CD4-positive, alpha-beta T cell (primary cell): Measurements from ENCODE around the gene SPATS2L. TPM values are rescaled to one million over a fixed set of nuclear protein-coding genes. Genes with fewer than 3 reads are reported as not detected.

Experiments
- ATAC-seq: fragments of 200-7000 bp; cut with Tn5 transposase; one replicate; pipeline ENCODE4 v1.10.0; 2022; ENCODE audit warnings: mild to moderate bottlenecking; ENCODE audit not compliant: poor library complexity
- CTCF ChIA-PET: fragments of 350-600 bp; sonication (Branson Sonifier 250); formaldehyde crosslinking; loops from one replicate; lab custom pipeline; 2021; ENCODE audit warnings: antibody characterized with exemption, inconsistent platforms; lab: Charles Lee
- POLR2A ChIA-PET: fragments of 350-600 bp; sonication (Branson Sonifier 250); formaldehyde crosslinking; loops from one replicate; lab custom pipeline; 2021; ENCODE audit warnings: antibody characterized with exemption, inconsistent platforms; lab: Charles Lee
- DNase-seq, 14 experiments: peaks; one replicate each; pipeline ENCODE4 v3.0.0-alpha.2; 2013 to 2020; ENCODE audit warnings: mixed read lengths in 2 of 14
- H3K27ac ChIP-seq, 2 donors: one replicate each; pipeline versions ENCODE4 v1.5.1 to v1.7.0; 2013; ENCODE audit warnings: low read length in 2 of 2, low read depth in 1 of 2, mild to moderate bottlenecking in 1 of 2
- H3K27me3 ChIP-seq, 2 experiments: 1 replicate in 1 of 2; 2 replicates in 1 of 2; pipeline versions ENCODE4 v1.6.1 to v1.7.0; 2013; ENCODE audit warnings: low read length in 2 of 2, control low read depth in 1 of 2, mild to moderate bottlenecking in 1 of 2, moderate library complexity in 1 of 2; ENCODE audit not compliant: insufficient read depth in 2 of 2, control insufficient read depth in 1 of 2
- H3K36me3 ChIP-seq: one replicate; pipeline ENCODE4 v1.6.1; 2013; ENCODE audit warnings: low read length, control low read depth; ENCODE audit not compliant: insufficient read depth
- H3K4me1 ChIP-seq: one replicate; pipeline ENCODE4 v1.6.1; 2013; ENCODE audit warnings: low read length, control low read depth; ENCODE audit not compliant: insufficient read depth
- H3K4me3 ChIP-seq: one replicate; pipeline ENCODE4 v1.5.1; 2013; ENCODE audit warnings: mild to moderate bottlenecking, low read length, moderate library complexity
- H3K9me3 ChIP-seq, 2 experiments: 1 replicate in 1 of 2; 2 replicates in 1 of 2; pipeline versions ENCODE4 v1.6.1 to v1.7.0; 2013; ENCODE audit warnings: low read length in 2 of 2, mild to moderate bottlenecking in 2 of 2, control low read depth in 1 of 2, moderate library complexity in 1 of 2; ENCODE audit not compliant: control insufficient read depth in 1 of 2, insufficient read depth in 1 of 2
- H3K27ac Mint-ChIP-seq: one replicate; pipeline ENCODE4 v1.8.0; 2020; ENCODE audit warnings: mixed read lengths
- H3K27me3 Mint-ChIP-seq: one replicate; pipeline ENCODE4 v1.8.0; 2021; ENCODE audit warnings: mixed read lengths
- H3K36me3 Mint-ChIP-seq: one replicate; pipeline ENCODE4 v1.8.0; 2021; ENCODE audit warnings: low read depth, mixed read lengths
- H3K4me1 Mint-ChIP-seq: one replicate; pipeline ENCODE4 v1.8.0; 2021; ENCODE audit warnings: low read depth, mixed read lengths
- H3K4me3 Mint-ChIP-seq: one replicate; pipeline ENCODE4 v1.8.0; 2020; ENCODE audit warnings: mild to moderate bottlenecking, mixed read lengths
- H3K9me3 Mint-ChIP-seq: one replicate; pipeline ENCODE4 v1.8.0; 2020; ENCODE audit warnings: mixed read lengths
- CTCF ChIP-seq: fragments of 200-600 bp; IDR thresholded peaks from one replicate; pipeline ENCODE4 v1.8.0; 2022; ENCODE audit warnings: antibody characterized with exemption, mild to moderate bottlenecking
- intact Hi-C, 2 experiments: fragments of 100-400 bp; cut with DNase I in 1 of 2; cut with micrococcal nuclease in 1 of 2; formaldehyde crosslinking; loops; one replicate each; pipeline versions ENCODE4 v1.15.1 to v1.9.0; 2023 to 2025; cut with DNase I, micrococcal nuclease
- total RNA-seq, 174 experiments: library from RNA in 2 of 174; stranded (reverse) in 2 of 174; gene quantifications; one replicate each; pipeline ENCODE4 v1.2.3 and lab custom pipeline; 2021 to 2026

Gene SPATS2L
- total RNA-seq, 2 experiments from 2014 or later = 4.0 to 4.4 TPM

GRCh38 chr2:200443376-200443775 is 136.9 kb downstream of the SPATS2L start:
- CTCF ChIA-PET = no interaction called here
- no peak for DNase-seq
- Histone ChIP-seq H3K4me1 (no peaks in the 10 kb centered on the region), H3K27me3 (no peaks in the 10 kb centered on the region), H3K4me3 (no peak overlapping the region), H3K36me3 (no peaks in the 10 kb centered on the region), H3K9me3 (no peaks in the 10 kb centered on the region), H3K27ac (no peak overlapping the region)
- H3K27ac Mint-ChIP-seq = no peak overlapping the region
- TF ChIP-seq CTCF = no peak
- intact Hi-C loops = no loop called here
- H3K9me3 Mint-ChIP-seq = no peaks in the 10 kb centered on the region
- ATAC-seq = no peak
- no peak overlapping the region for H3K4me3 Mint-ChIP-seq
- H3K27me3 Mint-ChIP-seq = no peaks in the 10 kb centered on the region
- POLR2A ChIA-PET = no interaction called here
- no peaks in the 10 kb centered on the region for H3K36me3 Mint-ChIP-seq
- no peaks in the 10 kb centered on the region for H3K4me1 Mint-ChIP-seq

- intact Hi-C loops = no loop called here
- Mint-ChIP-seq H3K27ac (no peak overlapping the region), H3K9me3 (no peaks in the 10 kb centered on the region), H3K4me3 (no peak overlapping the region), H3K36me3 (no peaks in the 10 kb centered on the region), H3K27me3 (no peaks in the 10 kb centered on the region), H3K4me1 (no peaks in the 10 kb centered on the region)
- CTCF ChIA-PET = no interaction called here
- H3K4me3 ChIP-seq = no peak overlapping the region
- H3K4me1 ChIP-seq = no peaks in the 10 kb centered on the region
- POLR2A ChIA-PET = no interaction called here
- DNase-seq = no peak
- H3K27ac ChIP-seq = no peak overlapping the region
- H3K9me3 ChIP-seq = no peaks in the 10 kb centered on the region
- H3K27me3 ChIP-seq = no peaks in the 10 kb centered on the region
- no peak for ATAC-seq
- H3K36me3 ChIP-seq = no peaks in the 10 kb centered on the region
- TF ChIP-seq CTCF = no peak
Measured at GRCh38 chr2:200443916-200444315, 137.4 kb downstream of the SPATS2L start.

- CTCF ChIA-PET = no interaction called here
- Histone ChIP-seq H3K4me3 (no peak overlapping the region), H3K27ac (no peak overlapping the region), H3K4me1 (no peaks in the 10 kb centered on the region), H3K9me3 (no peaks in the 10 kb centered on the region), H3K27me3 (no peaks in the 10 kb centered on the region), H3K36me3 (no peaks in the 10 kb centered on the region)
- intact Hi-C loops = no loop called here
- Mint-ChIP-seq H3K27me3 (no peaks in the 10 kb centered on the region), H3K4me1 (no peaks in the 10 kb centered on the region), H3K27ac (no peak overlapping the region), H3K9me3 (no peaks in the 10 kb centered on the region), H3K4me3 (no peak overlapping the region), H3K36me3 (no peaks in the 10 kb centered on the region)
- no peak for TF ChIP-seq CTCF
- ATAC-seq = no peak
- POLR2A ChIA-PET = no interaction called here
- no peak for DNase-seq
Measured at GRCh38 chr2:200444530-200444929, 138.0 kb downstream of the SPATS2L start.
